HepG2 (cell line): ENCODE data around the gene ERBB4. TPM values are rescaled to one million over a fixed set of nuclear protein-coding genes. Genes with fewer than 3 reads are reported as not detected.

Source experiments
- ATAC-seq: fragments of 200-7000 bp; cut with Tn5 transposase; 3 replicates; pipeline ENCODE4 v1.9.1; 2020; ENCODE audit warnings: mild to moderate bottlenecking, moderate library complexity
- BruUV-seq: library from RNA; stranded (reverse); fragments of 400-500 nt; replicated peaks from 2 replicates; lab custom pipeline; 2021; lab: Mats Ljungman, UMichigan
- CTCF ChIA-PET: fragments of 300-600 bp; formaldehyde crosslinking; extraction: SDS; loops from one replicate; lab custom pipeline; 2021; ENCODE audit warnings: low total read pairs, inconsistent platforms, low intra/inter-chr PET ratio; lab: Yijun Ruan, JAX
- POLR2A ChIA-PET: fragments of 350-600 bp; sonication (Branson Sonifier 250); formaldehyde crosslinking; loops from one replicate; lab custom pipeline; 2020; ENCODE audit warnings: antibody characterized with exemption, inconsistent platforms; lab: Yijun Ruan, JAX
- DNase-seq: peaks from one replicate; pipeline ENCODE4 v3.0.0-alpha.2; 2015; ENCODE audit warnings: low spot score
- FAIRE-seq: peaks from 3 replicates; lab custom pipeline; 2011; peaks lifted over from hg19 to GRCh38; lab: Jason Lieb, UNC
- H2AFZ ChIP-seq: one replicate; pipeline ENCODE4 v1.6.1; 2011; ENCODE audit warnings: low read length, inconsistent platforms
- H3K27ac ChIP-seq: fragments of 300-600 bp; 3 replicates; pipeline ENCODE4 v1.8.0; 2011; ENCODE audit warnings: mixed run types, mild to moderate bottlenecking, mixed read lengths, low read length, inconsistent platforms; ENCODE audit not compliant: insufficient read depth; ENCODE audit errors: extremely low read length
- H3K27me3 ChIP-seq, 2 experiments: fragments of 200-600 bp in 1 of 2; 2 replicates in 1 of 2; 3 replicates in 1 of 2; pipeline versions ENCODE4 v1.6.0 to v1.8.0; 2011; ENCODE audit warnings: low read length in 2 of 2, mild to moderate bottlenecking in 2 of 2, moderate library complexity in 2 of 2, inconsistent platforms in 1 of 2; ENCODE audit not compliant: insufficient read depth in 2 of 2, control insufficient read depth in 1 of 2
- H3K36me3 ChIP-seq, 2 experiments: fragments of 200-600 bp in 1 of 2; replicated peaks in 1 of 2; 2 replicates in 1 of 2; 3 replicates in 1 of 2; pipeline versions ENCODE4 v1.5.1 to v1.8.0; 2011; ENCODE audit warnings: low read length in 2 of 2, inconsistent platforms in 1 of 2; ENCODE audit not compliant: insufficient read depth in 2 of 2, control insufficient read depth in 1 of 2
- H3K4me1 ChIP-seq: 2 replicates; pipeline ENCODE4 v1.5.1; 2012; ENCODE audit warnings: low read length, inconsistent platforms; ENCODE audit not compliant: insufficient read depth
- H3K4me2 ChIP-seq: 2 replicates; pipeline ENCODE4 v1.6.0; 2011; ENCODE audit warnings: low read depth, low read length, inconsistent platforms
- H3K4me3 ChIP-seq, 3 experiments: fragments of 200-600 bp in 1 of 3; sonication (generic), shearing (Covaris generic) in 1 of 3; replicated peaks in 1 of 3; 2 replicates each; pipeline ENCODE4 v1.5.1; 2011 to 2016; ENCODE audit warnings: low read length in 3 of 3, inconsistent platforms in 2 of 3, low read depth in 2 of 3, mild to moderate bottlenecking in 2 of 3, control low read depth in 1 of 3, mixed read lengths in 1 of 3; ENCODE audit not compliant: insufficient read depth in 1 of 3
- H3K79me2 ChIP-seq: one replicate; pipeline ENCODE4 v1.6.1; 2011; ENCODE audit warnings: low read length, inconsistent platforms; ENCODE audit not compliant: insufficient read depth
- H3K9ac ChIP-seq: 2 replicates; pipeline ENCODE4 v1.6.0; 2011; ENCODE audit warnings: mild to moderate bottlenecking, low read depth, low read length, inconsistent platforms; ENCODE audit not compliant: insufficient read depth
- H3K9me3 ChIP-seq: 2 replicates; pipeline ENCODE4 v1.5.1; 2012; ENCODE audit warnings: mild to moderate bottlenecking, low read length
- H4K20me1 ChIP-seq: 2 replicates; pipeline ENCODE4 v1.6.0; 2011; ENCODE audit warnings: inconsistent platforms, mild to moderate bottlenecking, low read length, moderate library complexity; ENCODE audit not compliant: insufficient read depth
- ARID4A ChIP-seq: sonication (generic); formaldehyde crosslinking; IDR thresholded peaks from 2 replicates; pipeline ENCODE4 v1.5.0; 2020; ENCODE audit warnings: mild to moderate bottlenecking, missing genetic modification reagents, borderline replicate concordance
- CERS6 ChIP-seq: sonication (generic); formaldehyde crosslinking; IDR thresholded peaks from 2 replicates; pipeline ENCODE4 v1.5.0; 2020; ENCODE audit warnings: missing genetic modification reagents
- FOXK1 ChIP-seq: sonication (generic); formaldehyde crosslinking; IDR thresholded peaks from 2 replicates; pipeline ENCODE4 v1.4.0; 2020; ENCODE audit warnings: low read depth, missing genetic modification reagents, borderline replicate concordance
- GABPA ChIP-seq, 2 experiments: IDR thresholded peaks; 2 replicates each; pipeline ENCODE4 v1.6.1; 2011 to 2016; ENCODE audit warnings: low read depth in 2 of 2, low read length in 1 of 2, missing biosample characterization in 1 of 2, missing genetic modification characterization in 1 of 2
- RFXANK ChIP-seq: IDR thresholded peaks from 2 replicates; pipeline ENCODE4 v1.6.1; 2016
- SMAD9 ChIP-seq: sonication (generic); formaldehyde crosslinking; IDR thresholded peaks from 2 replicates; pipeline ENCODE4 v1.5.1; 2020; ENCODE audit warnings: mild to moderate bottlenecking, missing genetic modification reagents
- ZFX ChIP-seq: sonication (generic); formaldehyde crosslinking; IDR thresholded peaks from 2 replicates; pipeline ENCODE4 v1.4.0; 2020; ENCODE audit warnings: mild to moderate bottlenecking, low read depth, missing genetic modification reagents, moderate library complexity
- ZNF121 ChIP-seq: sonication (generic); formaldehyde crosslinking; IDR thresholded peaks from 2 replicates; pipeline ENCODE4 v1.5.0; 2020; ENCODE audit warnings: mild to moderate bottlenecking, missing genetic modification reagents
- ZNF446 ChIP-seq: sonication (generic); formaldehyde crosslinking; IDR thresholded peaks from 2 replicates; pipeline ENCODE4 v1.5.0; 2020; ENCODE audit warnings: mild to moderate bottlenecking, missing genetic modification reagents
- ZNF501 ChIP-seq: sonication (generic); formaldehyde crosslinking; IDR thresholded peaks from 2 replicates; pipeline ENCODE4 v1.5.1; 2020; ENCODE audit warnings: mild to moderate bottlenecking, moderate library complexity, missing genetic modification reagents
- ZNF891 ChIP-seq: sonication (generic); formaldehyde crosslinking; IDR thresholded peaks from 2 replicates; pipeline ENCODE4 v1.5.0; 2020; ENCODE audit warnings: mild to moderate bottlenecking, missing genetic modification reagents
- WGBS: methylation state at CpG from one replicate; pipeline ENCODE4 v1.1.6; 2017; ENCODE audit warnings: low lambda C conversion rate; 5-methylcytosine and 5-hydroxymethylcytosine counted together
- in situ Hi-C: cut with HindIII; loops from 2 replicates; pipeline ENCODE4 v1.10.0; 2017; ENCODE audit warnings: low pct_unique_long_range_greater_than_20kb; ENCODE audit not compliant: extremely low pct_ligation_motif_present
- intact Hi-C: fragments of 100-400 bp; cut with micrococcal nuclease; formaldehyde crosslinking; loops from one replicate; pipeline ENCODE4 v1.10.0; 2022; ENCODE audit not compliant: unreplicated experiment
- polyA plus RNA-seq, 8 experiments: library from polyadenylated mRNA; depleted of rRNA in 3 of 8; stranded (reverse) in 7 of 8; unstranded in 1 of 8; fragments of >200 nt; fragmentation: Illumina TruSeq in 4 of 8; extraction: Trizol in 4 of 8; gene quantifications; 2 replicates each; pipeline versions ENCODE4 v1.2.1 to v1.2.3, GENCODE V29; 2011 to 2016; ENCODE audit warnings: low read depth in 4 of 8, missing spikeins in 1 of 8, mixed read lengths in 1 of 8; ENCODE audit not compliant: insufficient read depth in 1 of 8
- total RNA-seq, 5 experiments: library from RNA; depleted of rRNA; stranded (reverse); fragments of >200 nt; fragmentation: Illumina TruSeq; extraction: Trizol; gene quantifications; 2 replicates each; pipeline ENCODE4 v1.2.3, GENCODE V29; 2016; ENCODE audit warnings: low read depth in 1 of 5
- TF ChIP-seq, protein P1 (sequence below): sonication (generic); formaldehyde crosslinking; IDR thresholded peaks from 2 replicates; pipeline ENCODE4 v1.5.1; 2020; ENCODE audit warnings: missing genetic modification reagents, mild to moderate bottlenecking, borderline replicate concordance
- TF ChIP-seq, protein P2 (sequence below): sonication (generic); formaldehyde crosslinking; IDR thresholded peaks from 2 replicates; pipeline ENCODE4 v1.4.0; 2020; ENCODE audit warnings: mild to moderate bottlenecking, missing genetic modification reagents

The ERBB4 gene
- total and polyA plus RNA-seq, 2 of the 13 experiments (the other 11 are each of a cell fraction or from before 2014, with no cell fraction given): not detected

GRCh38 chr2:212284166-212284565 is 254.4 kb downstream of the ERBB4 start:
- no peak for TF ChIP-seq ZNF891 (CRISPR knock-in tag)
- no peak for TF ChIP-seq GABPA (IDR thresholded peaks at IDR 0.05; ENCODE audit: low read depth, low read length)
- no peak for TF ChIP-seq GABPA (CRISPR knock-in tag; IDR thresholded peaks at IDR 0.05; ENCODE audit: low read depth)
- TF ChIP-seq, protein P1, sequence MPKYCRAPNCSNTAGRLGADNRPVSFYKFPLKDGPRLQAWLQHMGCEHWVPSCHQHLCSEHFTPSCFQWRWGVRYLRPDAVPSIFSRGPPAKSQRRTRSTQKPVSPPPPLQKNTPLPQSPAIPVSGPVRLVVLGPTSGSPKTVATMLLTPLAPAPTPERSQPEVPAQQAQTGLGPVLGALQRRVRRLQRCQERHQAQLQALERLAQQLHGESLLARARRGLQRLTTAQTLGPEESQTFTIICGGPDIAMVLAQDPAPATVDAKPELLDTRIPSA (CRISPR knock-in tag): no peak
- TF ChIP-seq RFXANK (CRISPR knock-in tag): no peak
- no peak for TF ChIP-seq ZNF501 (CRISPR knock-in tag)
- no peak for TF ChIP-seq ZNF446 (CRISPR knock-in tag)
- TF ChIP-seq CERS6 (CRISPR knock-in tag): no peak
- no peak for TF ChIP-seq ARID4A
- TF ChIP-seq FOXK1 (CRISPR knock-in tag): no peak
- no peak for TF ChIP-seq SMAD9 (CRISPR knock-in tag)
- TF ChIP-seq, protein P2, sequence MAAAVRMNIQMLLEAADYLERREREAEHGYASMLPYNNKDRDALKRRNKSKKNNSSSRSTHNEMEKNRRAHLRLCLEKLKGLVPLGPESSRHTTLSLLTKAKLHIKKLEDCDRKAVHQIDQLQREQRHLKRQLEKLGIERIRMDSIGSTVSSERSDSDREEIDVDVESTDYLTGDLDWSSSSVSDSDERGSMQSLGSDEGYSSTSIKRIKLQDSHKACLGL (CRISPR knock-in tag): no peak
- no peak for TF ChIP-seq ZFX (CRISPR knock-in tag)
- TF ChIP-seq ZNF121 (CRISPR knock-in tag): no peak
- Histone ChIP-seq H2AFZ (no peak overlapping the region), H3K4me3 (no peak overlapping the region), H3K9me3 (no peaks in the 10 kb centered on the region), H3K27me3 (no peaks in the 10 kb centered on the region; a peak in 1 of 5 replicates), H4K20me1 (no peaks in the 10 kb centered on the region), H3K9ac (no peak overlapping the region), H3K36me3 (no peaks in the 10 kb centered on the region), H3K79me2 (no peaks in the 10 kb centered on the region), H3K4me1 (no peaks in the 10 kb centered on the region), H3K27ac (no peak overlapping the region), H3K4me2 (no peak overlapping the region)
- 0% methylated on average over 1 of the region's 1 CpG for WGBS
- BruUV-seq: no TSS peak
- ChIA-PET CTCF (no interaction called here), POLR2A (no interaction called here)
- ATAC-seq (no peak), FAIRE-seq (no peak), DNase-seq (no peak)
- intact Hi-C loops (no loop called here), in situ Hi-C loops (no loop called here)
